ENCODE measurements around the gene SCARF1. TPM values are rescaled to one million over a fixed set of nuclear protein-coding genes. Genes with fewer than 3 reads are reported as not detected.
A peak's percentile ranks its signal among the peaks of the same experiment; 100 is the strongest.

The SCARF1 gene
- total RNA-seq, 1 experiment from 2014 or later = 4.9 TPM

DNA sequence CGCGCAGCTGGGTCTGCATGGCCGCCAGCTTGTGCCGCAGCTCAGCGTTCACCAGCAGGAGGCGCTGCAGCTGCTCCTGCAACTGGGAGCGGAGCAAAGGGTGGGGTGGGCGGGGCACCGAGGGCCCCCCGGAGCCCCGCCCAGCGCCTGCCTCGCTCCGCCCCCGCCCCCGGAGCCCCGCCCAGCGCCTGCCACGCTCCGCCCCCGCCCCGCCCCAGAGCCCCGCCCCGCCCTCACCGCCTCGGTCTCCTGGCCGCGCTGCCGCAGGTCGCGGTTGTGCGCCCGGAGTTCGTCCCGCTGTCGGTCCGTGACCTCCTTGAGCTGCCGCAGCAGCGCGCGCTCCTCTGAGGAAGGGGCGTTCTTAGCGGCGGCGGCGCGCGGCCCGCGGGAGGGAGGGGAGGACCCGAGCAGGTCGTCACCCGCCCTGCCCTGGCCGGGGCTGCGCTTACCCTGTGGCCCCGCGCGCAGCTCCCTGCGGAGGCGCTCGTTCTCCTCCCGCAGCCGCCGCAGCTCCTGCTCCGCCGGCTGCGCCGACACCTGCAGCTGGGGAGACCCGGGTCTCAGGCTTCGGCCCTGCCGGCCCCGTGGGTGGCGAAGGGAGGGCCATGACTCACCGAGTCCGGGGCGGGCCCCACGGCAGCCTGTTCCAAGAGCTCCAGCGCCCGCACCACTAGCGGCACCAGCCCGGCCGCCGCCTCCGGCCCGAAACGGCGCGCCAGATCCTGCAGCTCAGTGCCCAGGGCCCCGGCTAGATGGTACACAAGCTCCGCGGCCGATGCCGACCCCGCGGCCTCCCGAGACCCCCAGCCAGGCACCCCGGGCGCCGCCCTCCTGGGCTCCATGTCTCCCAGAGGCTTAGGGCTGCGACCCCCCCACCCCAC lies 3.7 kb upstream of the SCARF1 start (continued):
- TF ChIP-seq, protein P1, sequence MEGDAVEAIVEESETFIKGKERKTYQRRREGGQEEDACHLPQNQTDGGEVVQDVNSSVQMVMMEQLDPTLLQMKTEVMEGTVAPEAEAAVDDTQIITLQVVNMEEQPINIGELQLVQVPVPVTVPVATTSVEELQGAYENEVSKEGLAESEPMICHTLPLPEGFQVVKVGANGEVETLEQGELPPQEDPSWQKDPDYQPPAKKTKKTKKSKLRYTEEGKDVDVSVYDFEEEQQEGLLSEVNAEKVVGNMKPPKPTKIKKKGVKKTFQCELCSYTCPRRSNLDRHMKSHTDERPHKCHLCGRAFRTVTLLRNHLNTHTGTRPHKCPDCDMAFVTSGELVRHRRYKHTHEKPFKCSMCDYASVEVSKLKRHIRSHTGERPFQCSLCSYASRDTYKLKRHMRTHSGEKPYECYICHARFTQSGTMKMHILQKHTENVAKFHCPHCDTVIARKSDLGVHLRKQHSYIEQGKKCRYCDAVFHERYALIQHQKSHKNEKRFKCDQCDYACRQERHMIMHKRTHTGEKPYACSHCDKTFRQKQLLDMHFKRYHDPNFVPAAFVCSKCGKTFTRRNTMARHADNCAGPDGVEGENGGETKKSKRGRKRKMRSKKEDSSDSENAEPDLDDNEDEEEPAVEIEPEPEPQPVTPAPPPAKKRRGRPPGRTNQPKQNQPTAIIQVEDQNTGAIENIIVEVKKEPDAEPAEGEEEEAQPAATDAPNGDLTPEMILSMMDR (IDR thresholded peaks at IDR 0.05) = peak; percentile 86; the same call in 1 of the 2 replicates
- TF ChIP-seq TEAD1 (CRISPR knock-in tag; IDR thresholded peaks at IDR 0.05) (peak; percentile 14; the same call in 1 of the 2 replicates), ZSCAN18 (CRISPR knock-in tag; IDR thresholded peaks at IDR 0.05) (no peak), PRRX2 (CRISPR knock-in tag; IDR thresholded peaks at IDR 0.05) (no peak), MYBL2 (CRISPR knock-in tag; IDR thresholded peaks at IDR 0.05) (no peak; the same call in 1 of the 2 replicates), ZNF423 (CRISPR knock-in tag; IDR thresholded peaks at IDR 0.05) (no peak), ZNF671 (CRISPR knock-in tag; IDR thresholded peaks at IDR 0.05) (no peak), ZNF232 (CRISPR knock-in tag; IDR thresholded peaks at IDR 0.05) (no peak), GRHL2 (CRISPR knock-in tag; IDR thresholded peaks at IDR 0.05; ENCODE audit: insufficient replicate concordance, severe bottlenecking) (no peak), CBFB (CRISPR knock-in tag; IDR thresholded peaks at IDR 0.05; ENCODE audit: low read depth) (no peak), ELF4 (CRISPR knock-in tag; IDR thresholded peaks at IDR 0.05; ENCODE audit: low read depth) (no peak), TCF7 (CRISPR knock-in tag; IDR thresholded peaks at IDR 0.05; ENCODE audit: low read depth) (no peak), ETV6 (CRISPR knock-in tag; IDR thresholded peaks at IDR 0.05) (no peak), GTF2I (CRISPR knock-in tag; conservative IDR thresholded peaks at IDR 0.05) (no peak), MAX (CRISPR knock-in tag; IDR thresholded peaks at IDR 0.05) (0 out of 2 replicates have a peak, but pooled peaks have one; percentile 13), KAT7 (CRISPR knock-in tag; IDR thresholded peaks at IDR 0.05; ENCODE audit: borderline replicate concordance) (no peak)
- TF ChIP-seq, protein P2, sequence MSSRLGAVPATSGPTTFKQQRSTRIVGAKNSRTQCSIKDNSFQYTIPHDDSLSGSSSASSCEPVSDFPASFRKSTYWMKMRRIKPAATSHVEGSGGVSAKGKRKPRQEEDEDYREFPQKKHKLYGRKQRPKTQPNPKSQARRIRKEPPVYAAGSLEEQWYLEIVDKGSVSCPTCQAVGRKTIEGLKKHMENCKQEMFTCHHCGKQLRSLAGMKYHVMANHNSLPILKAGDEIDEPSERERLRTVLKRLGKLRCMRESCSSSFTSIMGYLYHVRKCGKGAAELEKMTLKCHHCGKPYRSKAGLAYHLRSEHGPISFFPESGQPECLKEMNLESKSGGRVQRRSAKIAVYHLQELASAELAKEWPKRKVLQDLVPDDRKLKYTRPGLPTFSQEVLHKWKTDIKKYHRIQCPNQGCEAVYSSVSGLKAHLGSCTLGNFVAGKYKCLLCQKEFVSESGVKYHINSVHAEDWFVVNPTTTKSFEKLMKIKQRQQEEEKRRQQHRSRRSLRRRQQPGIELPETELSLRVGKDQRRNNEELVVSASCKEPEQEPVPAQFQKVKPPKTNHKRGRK (CRISPR knock-in tag; IDR thresholded peaks at IDR 0.05; ENCODE audit: borderline replicate concordance) = no peak
- TF ChIP-seq, protein P3, sequence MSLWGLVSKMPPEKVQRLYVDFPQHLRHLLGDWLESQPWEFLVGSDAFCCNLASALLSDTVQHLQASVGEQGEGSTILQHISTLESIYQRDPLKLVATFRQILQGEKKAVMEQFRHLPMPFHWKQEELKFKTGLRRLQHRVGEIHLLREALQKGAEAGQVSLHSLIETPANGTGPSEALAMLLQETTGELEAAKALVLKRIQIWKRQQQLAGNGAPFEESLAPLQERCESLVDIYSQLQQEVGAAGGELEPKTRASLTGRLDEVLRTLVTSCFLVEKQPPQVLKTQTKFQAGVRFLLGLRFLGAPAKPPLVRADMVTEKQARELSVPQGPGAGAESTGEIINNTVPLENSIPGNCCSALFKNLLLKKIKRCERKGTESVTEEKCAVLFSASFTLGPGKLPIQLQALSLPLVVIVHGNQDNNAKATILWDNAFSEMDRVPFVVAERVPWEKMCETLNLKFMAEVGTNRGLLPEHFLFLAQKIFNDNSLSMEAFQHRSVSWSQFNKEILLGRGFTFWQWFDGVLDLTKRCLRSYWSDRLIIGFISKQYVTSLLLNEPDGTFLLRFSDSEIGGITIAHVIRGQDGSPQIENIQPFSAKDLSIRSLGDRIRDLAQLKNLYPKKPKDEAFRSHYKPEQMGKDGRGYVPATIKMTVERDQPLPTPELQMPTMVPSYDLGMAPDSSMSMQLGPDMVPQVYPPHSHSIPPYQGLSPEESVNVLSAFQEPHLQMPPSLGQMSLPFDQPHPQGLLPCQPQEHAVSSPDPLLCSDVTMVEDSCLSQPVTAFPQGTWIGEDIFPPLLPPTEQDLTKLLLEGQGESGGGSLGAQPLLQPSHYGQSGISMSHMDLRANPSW (CRISPR knock-in tag; conservative IDR thresholded peaks at IDR 0.05; ENCODE audit: low read depth) = no peak
- TF ChIP-seq, protein P4, sequence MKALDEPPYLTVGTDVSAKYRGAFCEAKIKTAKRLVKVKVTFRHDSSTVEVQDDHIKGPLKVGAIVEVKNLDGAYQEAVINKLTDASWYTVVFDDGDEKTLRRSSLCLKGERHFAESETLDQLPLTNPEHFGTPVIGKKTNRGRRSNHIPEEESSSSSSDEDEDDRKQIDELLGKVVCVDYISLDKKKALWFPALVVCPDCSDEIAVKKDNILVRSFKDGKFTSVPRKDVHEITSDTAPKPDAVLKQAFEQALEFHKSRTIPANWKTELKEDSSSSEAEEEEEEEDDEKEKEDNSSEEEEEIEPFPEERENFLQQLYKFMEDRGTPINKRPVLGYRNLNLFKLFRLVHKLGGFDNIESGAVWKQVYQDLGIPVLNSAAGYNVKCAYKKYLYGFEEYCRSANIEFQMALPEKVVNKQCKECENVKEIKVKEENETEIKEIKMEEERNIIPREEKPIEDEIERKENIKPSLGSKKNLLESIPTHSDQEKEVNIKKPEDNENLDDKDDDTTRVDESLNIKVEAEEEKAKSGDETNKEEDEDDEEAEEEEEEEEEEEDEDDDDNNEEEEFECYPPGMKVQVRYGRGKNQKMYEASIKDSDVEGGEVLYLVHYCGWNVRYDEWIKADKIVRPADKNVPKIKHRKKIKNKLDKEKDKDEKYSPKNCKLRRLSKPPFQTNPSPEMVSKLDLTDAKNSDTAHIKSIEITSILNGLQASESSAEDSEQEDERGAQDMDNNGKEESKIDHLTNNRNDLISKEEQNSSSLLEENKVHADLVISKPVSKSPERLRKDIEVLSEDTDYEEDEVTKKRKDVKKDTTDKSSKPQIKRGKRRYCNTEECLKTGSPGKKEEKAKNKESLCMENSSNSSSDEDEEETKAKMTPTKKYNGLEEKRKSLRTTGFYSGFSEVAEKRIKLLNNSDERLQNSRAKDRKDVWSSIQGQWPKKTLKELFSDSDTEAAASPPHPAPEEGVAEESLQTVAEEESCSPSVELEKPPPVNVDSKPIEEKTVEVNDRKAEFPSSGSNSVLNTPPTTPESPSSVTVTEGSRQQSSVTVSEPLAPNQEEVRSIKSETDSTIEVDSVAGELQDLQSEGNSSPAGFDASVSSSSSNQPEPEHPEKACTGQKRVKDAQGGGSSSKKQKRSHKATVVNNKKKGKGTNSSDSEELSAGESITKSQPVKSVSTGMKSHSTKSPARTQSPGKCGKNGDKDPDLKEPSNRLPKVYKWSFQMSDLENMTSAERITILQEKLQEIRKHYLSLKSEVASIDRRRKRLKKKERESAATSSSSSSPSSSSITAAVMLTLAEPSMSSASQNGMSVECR (CRISPR knock-in tag; IDR thresholded peaks at IDR 0.05; ENCODE audit: borderline replicate concordance) = peak; percentile 51; the same call in 1 of the 2 replicates
